ENCODE measurements around the gene NEB.
"Not testable (repeated sequence)": the region's sequence is repeated elsewhere in the genome, so short reads cannot be mapped to it uniquely, and the experiment has no call there.

NEB gene

DNA sequence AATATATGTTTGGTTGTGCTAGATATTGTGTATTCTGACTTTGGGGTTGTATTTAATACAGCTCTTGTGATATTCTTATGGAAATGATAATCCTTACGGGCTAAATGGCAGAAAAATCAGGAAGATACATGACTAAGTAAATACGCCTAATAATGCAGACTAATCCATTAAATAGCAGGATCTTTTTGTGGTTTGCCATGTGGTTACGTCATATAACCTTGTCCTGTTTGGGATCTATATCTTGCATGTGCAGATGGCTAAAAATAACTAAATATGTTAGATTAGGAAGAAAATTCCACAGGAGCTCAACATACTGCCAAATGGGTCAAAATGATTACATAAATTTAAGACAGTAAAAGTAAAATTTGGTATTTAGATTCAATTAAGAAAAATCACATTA is 83.0 kb downstream of the NEB start:
- no peak for DNase-seq (ENCODE audit: low read depth)

DNA sequence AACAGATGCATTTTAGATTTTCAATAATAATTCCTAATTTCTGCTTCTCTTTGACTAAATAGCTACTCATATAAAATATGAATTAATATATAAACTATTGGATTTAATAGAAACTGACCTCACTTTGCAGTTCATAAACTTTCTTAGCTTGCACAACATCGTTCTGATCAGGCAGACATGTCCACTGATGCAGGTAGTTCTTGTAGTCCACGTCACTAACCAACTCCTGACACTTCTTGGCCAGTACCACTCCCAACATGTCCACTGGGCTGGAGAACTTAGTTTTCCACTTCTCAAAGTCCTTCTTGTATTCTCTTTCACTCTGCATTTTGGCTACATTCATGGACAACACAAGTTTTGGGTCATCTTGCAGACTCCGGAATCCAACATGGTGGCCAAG is 83.8 kb downstream of the NEB start:
- no peak for DNase-seq (ENCODE audit: low read depth)

DNA sequence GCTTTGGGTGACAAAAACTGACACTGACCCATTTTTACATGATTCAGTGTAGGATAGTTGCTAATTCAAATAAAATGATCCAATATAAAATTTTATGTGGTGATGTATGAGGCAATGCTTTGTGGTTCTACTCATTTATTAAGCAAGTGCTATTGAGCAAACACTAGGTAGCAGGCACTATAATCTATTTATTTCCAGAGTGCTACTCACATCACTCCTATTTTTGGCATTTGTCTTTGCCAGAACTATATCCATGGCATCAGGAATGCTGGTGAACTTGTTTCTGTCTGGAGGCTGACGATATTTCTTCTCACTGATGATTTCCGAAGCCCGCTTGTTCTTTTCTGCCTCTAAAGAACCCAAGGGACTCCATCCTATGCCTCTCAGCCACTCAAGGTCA is 84.3 kb downstream of the NEB start:
- DNase-seq (ENCODE audit: low read depth) = no peak

DNA sequence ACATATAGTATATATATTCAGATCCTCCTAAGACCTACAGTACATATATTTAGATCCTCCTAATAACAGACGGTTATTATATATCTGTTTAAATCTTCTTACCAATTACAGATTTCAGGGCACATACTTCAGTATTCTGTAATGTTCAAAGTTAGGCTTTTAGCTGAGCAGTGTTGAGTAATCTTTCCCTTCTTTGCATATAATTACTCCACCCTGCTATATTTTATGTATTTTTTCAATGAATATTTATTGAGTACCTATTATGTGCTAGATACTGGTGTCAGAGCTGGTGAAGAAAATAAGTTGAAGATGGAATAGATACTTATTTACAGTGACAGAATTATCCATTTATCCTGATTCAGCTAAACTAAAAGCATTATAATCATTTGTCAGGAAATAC is 84.9 kb downstream of the NEB start:
- DNase-seq (ENCODE audit: low read depth) = no peak

DNA sequence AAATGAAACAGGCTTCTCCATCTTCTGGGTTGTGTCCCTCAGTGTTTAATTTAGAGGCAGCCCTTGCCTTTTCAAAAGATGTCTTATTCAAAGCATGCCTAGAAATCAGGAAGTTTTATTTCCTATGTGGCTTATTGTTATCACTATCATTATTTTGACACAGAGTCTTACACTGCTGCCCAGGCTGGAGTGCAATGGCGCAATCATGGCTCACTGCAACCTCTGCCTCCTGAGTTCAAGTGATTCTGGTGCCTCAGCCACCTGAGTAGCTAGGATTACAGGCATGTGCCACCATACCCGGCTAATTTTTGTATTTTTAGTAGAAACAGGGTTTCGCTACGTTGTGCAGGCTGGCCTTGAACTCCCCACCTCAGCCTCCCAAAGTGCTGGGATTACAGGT is 87.8 kb downstream of the NEB start:
- not testable (repeated sequence) for DNase-seq (ENCODE audit: low read depth)

DNA sequence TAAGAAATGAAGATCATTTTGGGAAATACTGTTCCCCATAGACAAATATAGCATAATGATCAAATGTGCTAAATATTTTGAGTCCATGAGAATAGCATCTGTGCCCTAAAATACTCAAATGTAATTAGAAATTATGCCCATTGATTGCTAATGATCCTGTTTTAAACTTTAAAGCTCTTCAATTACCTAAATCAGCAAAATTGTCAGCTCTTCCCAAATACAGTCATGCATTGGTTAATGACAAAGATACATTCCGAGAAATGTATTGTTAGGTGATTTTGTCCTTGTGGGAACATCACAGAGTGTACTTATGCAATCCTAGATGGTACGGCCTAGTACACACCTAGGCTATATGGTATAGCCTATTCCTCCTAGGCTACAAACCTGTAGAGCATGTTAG is 89.7 kb downstream of the NEB start:
- no peak for DNase-seq (ENCODE audit: low read depth)

DNA sequence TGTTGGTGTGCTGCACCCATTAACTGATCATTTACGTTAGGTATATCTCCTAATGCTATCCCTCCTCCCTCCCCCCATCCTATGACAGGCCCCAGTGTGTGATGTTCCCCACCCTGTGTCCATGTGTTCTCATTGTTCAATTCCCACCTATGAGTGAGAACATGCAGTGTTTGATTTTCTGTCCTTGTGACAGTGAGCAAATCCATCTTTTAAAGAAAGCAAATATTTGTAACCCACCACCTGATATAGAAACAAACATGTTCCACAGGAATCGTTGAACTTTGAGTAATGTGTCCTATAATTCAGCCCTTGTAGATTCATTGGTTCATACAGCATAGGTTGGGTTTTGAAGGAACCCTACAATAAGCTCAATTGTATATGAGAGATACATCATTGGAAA is 92.4 kb downstream of the NEB start:
- not testable (repeated sequence) for DNase-seq (ENCODE audit: low read depth)

DNA sequence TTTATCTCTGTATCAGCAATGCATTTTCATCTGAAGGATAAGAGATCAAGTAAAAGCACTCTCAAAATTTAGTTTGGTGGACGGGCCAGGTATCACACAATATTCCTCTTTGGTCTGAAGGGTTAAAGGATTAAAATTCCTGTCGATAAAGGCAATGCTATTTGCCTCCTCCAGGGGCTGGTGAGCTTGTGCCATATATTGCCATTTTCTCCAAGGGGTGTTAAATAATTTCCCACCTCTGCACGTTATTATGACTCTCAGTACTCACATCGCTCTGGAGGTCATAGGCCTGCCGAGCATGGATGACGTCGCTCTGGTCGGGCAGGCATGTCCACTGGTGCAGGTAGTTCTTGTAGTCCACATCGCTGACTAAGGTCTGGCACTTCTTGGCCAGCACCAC is 94.2 kb downstream of the NEB start:
- no peak for DNase-seq (ENCODE audit: low read depth)

DNA sequence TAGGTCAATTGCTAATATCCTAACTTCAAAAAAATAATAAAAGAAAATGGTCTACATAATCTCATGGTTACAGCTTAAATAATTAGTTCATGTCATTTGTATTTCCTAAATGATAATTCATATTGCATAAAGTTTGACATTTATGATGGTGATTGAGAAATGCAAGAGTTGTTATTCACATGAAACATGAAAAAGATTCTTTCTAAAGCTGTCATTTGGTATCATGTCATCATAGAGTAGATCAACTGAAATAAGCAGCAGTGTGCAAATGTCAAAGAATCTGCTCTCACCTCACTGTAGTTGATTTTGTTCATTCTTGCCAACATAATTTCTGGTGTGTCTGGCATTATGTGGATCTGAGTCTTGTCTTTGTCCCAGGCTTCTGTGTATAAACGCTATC is 95.3 kb downstream of the NEB start:
- no peak for DNase-seq (ENCODE audit: low read depth)

DNA sequence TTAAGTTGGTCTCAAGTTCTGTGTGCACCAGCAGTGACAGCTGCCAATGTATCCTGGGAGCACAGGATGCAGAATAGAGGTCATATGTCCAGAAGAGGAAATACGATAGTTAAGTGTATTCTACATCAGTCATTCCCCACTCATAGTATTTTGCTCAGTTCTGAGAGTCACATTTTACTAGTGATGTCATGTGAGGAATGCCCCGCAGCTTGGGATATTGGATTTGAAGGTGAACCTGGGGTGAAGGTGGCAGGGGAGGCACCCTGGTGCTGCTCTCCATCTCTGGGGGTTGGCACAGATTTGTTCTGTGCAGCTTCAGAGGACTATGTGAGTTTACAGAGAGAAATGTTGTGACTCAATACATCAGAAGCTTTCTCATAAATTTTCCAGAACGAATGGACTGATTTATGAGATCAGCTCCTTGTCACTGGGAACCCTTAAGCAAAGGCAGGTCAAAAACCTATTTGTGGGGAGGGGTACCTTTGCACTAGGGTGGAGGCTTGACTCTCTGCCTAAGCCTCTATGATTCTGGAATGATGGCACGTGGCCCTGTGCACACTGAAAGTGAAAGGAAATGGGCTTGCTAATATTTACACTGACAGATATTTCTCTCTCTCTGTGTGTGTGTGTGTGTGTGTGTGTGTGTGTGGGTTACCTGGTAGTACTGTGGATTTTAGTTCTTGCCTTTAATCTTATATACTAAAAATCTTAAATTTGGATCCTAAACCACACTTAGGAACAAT is 95.9 kb downstream of the NEB start:
- DNase-seq (ENCODE audit: low read depth) = no peak

DNA sequence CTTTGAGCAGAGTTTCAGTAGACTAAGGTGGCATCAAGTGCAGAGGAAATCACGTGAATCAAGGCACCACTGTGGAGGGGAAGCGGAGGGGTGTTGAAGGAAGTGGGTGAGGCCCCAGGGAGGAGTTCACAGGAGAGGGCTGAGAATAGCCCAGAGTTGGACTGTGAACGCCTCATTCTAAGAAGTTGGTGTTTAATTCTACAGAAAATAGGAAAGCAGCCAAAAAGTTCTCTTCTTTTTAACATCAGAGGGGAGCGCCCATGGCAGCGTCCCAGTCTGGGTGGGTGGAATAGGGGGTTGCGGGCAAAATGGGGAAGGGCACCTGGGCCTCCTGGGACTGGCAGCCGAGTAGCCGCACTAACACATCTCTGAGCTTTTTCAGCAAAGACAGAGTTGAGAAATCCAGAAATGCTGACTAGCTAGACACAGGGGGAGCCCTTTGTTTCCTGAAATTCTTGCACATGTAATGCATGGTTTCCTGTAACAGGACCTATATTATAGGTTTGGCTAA is 97.0 kb downstream of the NEB start:
- DNase-seq (ENCODE audit: low read depth) = no peak

DNA sequence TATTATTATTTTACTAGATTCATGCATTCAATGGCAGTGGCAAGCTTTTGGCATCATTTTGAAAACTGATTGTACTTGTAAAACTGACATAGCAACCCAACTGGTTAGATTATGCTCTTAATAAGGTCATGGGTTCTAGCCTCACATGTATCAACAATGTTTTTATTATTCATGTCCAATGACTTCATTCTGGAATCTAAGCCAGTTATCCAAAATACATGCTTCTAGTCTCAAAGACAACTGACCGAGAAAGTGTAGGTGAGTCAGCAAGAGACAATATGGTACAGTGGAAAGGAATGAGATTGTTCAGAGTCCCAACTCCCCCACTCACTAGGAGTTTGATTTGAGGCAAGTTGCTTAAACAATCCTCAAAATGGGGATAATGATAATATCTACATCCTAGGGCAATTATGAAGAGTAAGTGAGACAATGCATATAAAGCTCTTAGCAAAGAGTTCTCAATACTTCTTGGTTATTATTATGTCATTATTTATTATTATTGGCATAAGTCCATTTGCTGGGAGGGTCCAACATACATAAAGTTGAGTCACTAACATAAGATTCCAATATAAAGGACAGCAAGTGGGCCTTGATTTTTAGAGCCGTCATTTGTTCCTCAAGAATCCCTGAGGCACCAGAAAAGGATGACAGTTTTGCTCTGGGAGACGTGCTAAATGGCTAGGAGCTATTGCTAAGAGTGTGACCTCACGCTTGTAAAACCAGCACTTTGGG is 99.4 kb downstream of the NEB start:
- DNase-seq (ENCODE audit: low read depth) = no peak

DNA sequence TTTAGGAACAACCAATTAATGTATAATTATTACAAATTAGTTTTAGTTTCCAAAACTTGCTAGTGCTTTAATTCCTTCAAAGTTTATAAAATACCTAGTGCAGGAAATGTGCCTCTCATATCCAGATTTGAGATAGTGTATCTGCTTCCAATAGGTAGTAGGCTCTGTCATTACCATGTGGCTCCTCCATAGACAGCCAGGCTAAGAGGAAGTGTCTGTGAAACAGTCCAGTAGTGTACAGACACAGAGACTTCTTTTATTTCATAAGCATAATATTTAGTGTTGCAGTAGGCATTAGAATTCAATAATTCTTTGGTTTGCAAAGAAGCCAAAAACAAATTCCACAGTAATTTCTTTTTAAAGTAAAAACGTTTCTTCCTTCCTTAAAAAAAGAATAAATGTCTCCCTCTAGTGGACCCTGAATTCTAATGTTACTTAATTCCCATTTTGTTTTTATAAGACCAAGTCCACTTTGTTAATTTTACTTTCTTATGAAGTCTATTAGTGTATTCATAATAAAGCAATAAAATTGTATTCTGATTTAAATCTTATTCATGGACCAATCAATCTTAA is 101.2 kb downstream of the NEB start:
- no peak for DNase-seq (ENCODE audit: low read depth)

DNA sequence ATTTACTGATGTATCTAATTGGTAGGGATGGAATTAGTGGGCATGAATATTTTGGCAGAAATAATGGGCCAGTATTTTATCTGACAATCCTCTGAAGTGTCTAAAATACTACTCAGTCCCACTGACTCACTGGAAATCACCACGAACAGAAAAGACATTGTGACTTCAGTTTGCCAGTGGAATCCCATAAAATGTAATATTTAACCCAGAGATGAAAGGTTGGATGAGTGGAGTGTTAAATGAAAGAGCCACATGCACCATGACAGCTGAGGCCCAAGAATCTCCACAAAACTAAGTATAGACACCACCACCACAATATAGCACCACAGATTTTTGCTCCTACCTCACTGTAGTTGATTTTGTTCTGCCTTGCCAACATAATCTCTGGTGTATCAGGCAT is 103.9 kb downstream of the NEB start:
- no peak for DNase-seq (ENCODE audit: low read depth)

DNA sequence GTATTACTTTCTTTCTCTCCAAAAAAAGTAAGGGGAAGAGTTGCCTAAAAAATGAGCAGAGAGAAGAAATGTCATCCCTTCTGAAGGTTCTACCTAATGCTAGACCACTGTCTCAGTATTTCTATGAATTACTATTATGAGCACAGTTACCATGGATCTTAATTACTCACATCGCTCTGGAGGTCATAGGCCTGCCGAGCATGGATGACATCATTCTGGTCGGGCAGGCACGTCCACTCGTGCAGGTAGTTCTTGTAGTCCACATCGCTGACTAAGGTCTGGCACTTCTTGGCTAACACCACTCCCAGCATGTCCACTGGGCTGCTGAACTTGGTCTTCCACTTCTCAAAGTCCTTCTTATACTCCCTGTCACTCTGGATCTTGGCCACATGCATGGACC is 106.9 kb downstream of the NEB start:
- DNase-seq (ENCODE audit: low read depth) = no peak

DNA sequence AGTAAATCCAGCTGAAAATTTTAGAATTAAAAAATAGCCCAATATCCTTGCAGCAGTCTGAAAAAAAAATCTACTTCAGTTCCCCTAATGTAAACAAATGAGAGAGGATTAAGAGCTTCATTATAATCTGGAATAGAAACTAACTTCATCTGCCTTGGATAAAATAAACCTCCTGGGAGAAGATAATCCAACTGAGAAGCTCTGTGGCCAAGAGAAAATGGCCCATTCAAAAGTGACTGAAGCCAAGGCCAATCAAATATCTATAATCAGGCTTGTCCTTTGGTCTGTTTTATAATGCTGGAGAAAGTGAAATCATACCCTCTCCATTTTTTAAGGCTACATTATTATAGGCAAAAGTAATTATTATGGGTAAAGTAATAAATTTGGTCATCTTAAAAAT is 110.0 kb downstream of the NEB start:
- no peak for DNase-seq (ENCODE audit: low read depth)

DNA sequence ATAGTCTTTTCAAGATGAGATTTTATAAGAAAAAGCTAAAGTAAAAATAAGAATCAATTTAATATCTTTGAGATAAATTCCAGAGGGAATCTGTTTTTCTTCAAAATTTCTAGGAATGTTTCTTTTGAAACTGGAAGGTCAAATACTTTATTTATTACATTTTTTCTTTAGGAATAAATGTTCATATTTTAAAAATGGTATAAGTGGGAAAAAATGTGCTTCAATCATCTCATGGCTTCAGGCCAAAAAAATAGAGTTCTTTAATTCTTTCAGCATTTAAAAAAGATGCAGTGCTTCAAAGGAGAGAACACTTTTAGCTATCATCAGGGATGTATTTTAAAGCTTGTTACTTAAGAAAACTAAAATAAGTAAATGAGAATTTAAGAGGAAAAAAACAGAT is 110.6 kb downstream of the NEB start:
- no peak for DNase-seq (ENCODE audit: low read depth)

DNA sequence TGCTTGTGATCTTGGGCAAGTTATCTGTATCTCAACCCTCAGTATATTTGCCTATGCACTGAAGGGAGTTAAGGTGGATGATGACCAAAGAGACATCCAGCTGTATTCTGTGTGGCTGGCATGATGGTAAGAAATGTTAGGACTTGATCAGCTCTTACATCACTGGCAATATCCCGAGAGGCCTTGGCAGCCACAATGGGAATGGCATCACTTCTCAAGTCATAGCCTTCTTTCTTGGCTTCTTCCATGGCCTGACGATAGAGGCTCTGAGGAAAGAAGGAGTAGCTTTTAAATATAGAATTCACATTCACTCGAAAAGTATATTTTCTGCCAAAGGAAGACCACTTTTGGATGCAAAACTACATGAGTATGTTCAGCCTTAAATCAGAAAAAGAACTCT is 113.5 kb downstream of the NEB start:
- DNase-seq (ENCODE audit: low read depth) = no peak

DNA sequence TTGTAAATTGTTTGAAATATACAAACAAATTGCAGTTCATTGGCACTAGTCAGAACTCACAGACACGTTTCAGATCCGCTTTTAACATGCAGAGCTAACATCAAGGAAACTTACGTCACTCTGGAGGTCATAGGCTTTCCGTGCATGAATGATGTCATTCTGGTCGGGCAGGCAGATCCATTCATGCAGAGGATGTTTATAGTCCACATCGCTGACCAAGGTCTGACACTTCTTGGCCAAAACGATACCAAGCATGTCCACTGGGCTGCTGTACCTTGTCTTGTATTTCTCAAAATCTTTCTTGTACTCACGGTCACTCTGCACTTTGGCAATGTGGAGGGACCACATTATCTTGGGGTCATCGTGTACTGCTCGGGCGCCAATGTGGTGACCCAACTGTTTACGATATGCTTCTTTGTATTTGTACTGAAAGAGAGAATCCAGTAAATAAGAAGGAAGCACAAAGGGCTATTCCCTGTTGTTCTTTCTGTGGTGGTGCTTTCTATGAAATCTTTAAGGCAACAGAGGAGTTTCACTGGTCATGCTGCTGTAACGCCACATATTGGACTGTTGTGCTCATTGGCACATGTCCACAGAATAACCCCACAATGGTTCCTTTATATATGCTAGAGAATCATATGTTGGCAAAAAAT is 114.8 kb downstream of the NEB start:
- DNase-seq (ENCODE audit: low read depth) = no peak

DNA sequence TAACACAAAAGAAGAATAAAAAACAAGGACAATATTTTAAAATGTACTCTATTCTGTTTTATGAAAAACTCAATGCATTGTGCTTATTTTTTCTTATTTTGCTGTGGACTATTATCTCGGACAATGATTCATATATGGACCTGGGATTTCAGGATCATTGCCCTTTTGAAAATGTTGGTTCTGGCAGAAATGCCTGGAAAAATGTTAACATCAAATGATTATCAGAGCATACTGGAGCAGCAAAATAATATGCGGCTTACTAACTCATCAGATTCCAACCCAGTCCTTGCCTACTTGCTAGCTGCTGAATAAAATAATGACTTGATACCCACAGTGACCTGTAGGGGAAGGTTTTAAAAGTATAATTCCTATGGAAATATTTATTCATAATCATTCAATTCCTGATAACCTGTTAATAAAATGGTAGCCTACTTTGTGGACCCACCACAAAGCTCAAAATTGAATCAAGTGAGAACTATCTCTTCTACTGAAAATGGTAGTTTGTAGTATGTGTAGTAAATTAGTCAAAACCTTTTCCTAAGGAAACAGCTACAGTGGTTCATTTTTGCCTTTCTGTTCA is 117.4 kb downstream of the NEB start:
- DNase-seq (ENCODE audit: low read depth) = no peak

DNA sequence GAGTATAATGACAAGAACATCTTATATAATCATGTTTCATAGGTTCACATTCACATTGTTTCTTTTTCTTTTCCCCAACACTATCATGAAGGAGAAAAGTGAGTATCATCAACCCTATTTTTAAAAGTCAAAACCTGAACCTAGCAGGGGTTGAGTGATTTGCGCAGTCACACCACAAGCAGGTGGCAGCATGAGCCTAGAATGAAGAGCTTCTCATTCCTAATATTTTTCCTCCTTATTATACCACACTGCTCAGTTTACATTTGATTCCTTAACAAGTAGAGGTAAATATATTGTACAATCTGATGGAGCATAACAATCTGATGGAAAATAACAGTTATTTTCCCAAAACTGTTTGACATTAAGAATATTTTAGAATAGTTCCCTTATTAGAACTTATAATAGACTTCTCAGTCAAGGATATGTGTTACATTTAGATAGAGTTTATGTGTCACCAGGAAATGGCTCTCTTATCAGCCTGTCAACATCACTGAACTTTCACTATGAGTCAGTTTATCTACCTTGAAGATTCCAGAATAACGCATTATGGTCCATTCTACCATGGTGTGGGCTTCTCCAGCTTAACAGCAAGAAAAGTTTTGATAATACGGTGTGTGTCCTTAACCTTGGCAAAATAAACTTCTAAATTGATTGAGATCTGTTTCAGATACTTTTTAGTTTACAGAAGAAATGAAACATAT is 119.5 kb downstream of the NEB start:
- no peak for DNase-seq (ENCODE audit: low read depth)

DNA sequence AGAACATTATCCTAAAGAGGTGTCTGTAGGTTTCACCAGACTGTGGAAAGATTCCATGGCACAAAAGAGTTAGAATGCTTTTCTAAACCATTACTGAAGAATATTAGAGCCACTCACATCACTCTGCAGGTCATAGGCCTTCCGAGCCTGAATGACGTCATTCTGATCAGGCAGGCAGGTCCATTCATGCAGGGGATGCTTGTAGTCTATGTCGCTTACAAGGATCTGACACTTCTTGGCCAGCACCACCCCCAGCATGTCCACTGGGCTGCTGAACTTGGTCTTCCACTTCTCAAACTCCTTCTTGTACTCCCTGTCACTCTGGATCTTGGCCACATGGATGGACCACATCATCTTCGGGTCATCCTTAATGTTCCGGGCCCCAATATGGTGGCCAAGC is 120.1 kb downstream of the NEB start:
- no peak for DNase-seq (ENCODE audit: low read depth)

Measured in GM04504 (cell line).